HepG2 (cell line): ENCODE measurements around the gene ANAPC2. TPM values are rescaled to one million over a fixed set of nuclear protein-coding genes. Genes with fewer than 3 reads are reported as not detected.

Experiments used
- AGO1 ChIP-seq: fragments of 200-400 bp; formaldehyde crosslinking; IDR thresholded peaks from 2 replicates; pipeline ENCODE4 v1.6.1; 2017; ENCODE audit warnings: mild to moderate bottlenecking, low read depth, low read length, moderate library complexity; ENCODE audit not compliant: poor library complexity, severe bottlenecking
- CREM ChIP-seq, 2 experiments: sonication (generic) in 1 of 2; formaldehyde crosslinking in 1 of 2; IDR thresholded peaks; 2 replicates each; pipeline versions ENCODE4 v1.4.0 to v1.6.1; 2016 to 2020; ENCODE audit warnings: antibody characterized with exemption in 1 of 2, mild to moderate bottlenecking in 1 of 2, missing genetic modification reagents in 1 of 2
- ELF4 ChIP-seq: sonication (generic); formaldehyde crosslinking; IDR thresholded peaks from 2 replicates; pipeline ENCODE4 v1.5.0; 2020; ENCODE audit warnings: missing genetic modification reagents, mild to moderate bottlenecking, moderate library complexity, borderline replicate concordance
- HDAC1 ChIP-seq: sonication (generic); formaldehyde crosslinking; IDR thresholded peaks from 2 replicates; pipeline ENCODE4 v1.5.1; 2020; ENCODE audit warnings: mild to moderate bottlenecking, missing genetic modification reagents
- MATR3 ChIP-seq: sonication (generic); formaldehyde crosslinking; IDR thresholded peaks from 2 replicates; pipeline ENCODE4 v1.4.0; 2020; ENCODE audit warnings: missing genetic modification reagents
- ZNF263 ChIP-seq: sonication (generic); formaldehyde crosslinking; IDR thresholded peaks from 2 replicates; pipeline ENCODE4 v1.4.0; 2020; ENCODE audit warnings: missing genetic modification reagents
- ZNF709 ChIP-seq: sonication (generic); formaldehyde crosslinking; IDR thresholded peaks from 2 replicates; pipeline ENCODE4 v1.5.0; 2020; ENCODE audit warnings: mild to moderate bottlenecking, missing genetic modification reagents
- ZNF737 ChIP-seq: sonication (generic); formaldehyde crosslinking; IDR thresholded peaks from 2 replicates; pipeline ENCODE4 v1.5.0; 2020; ENCODE audit warnings: missing genetic modification reagents, mild to moderate bottlenecking, borderline replicate concordance
- ZNF781 ChIP-seq: sonication (generic); formaldehyde crosslinking; IDR thresholded peaks from 2 replicates; pipeline ENCODE4 v1.5.1; 2020; ENCODE audit warnings: borderline replicate concordance, mild to moderate bottlenecking, missing genetic modification reagents; ENCODE audit errors: not compliant biosample characterization
- ZSCAN21 ChIP-seq: sonication (generic); formaldehyde crosslinking; IDR thresholded peaks from 2 replicates; pipeline ENCODE4 v1.8.0; 2022; ENCODE audit warnings: mild to moderate bottlenecking, missing genetic modification reagents, moderate library complexity, borderline replicate concordance
- polyA plus RNA-seq, 8 experiments: library from polyadenylated mRNA; depleted of rRNA in 3 of 8; stranded (reverse) in 7 of 8; unstranded in 1 of 8; fragments of >200 nt; fragmentation: Illumina TruSeq in 4 of 8; extraction: Trizol in 4 of 8; gene quantifications; 2 replicates each; pipeline versions ENCODE4 v1.2.1 to v1.2.3, GENCODE V29; 2011 to 2016; ENCODE audit warnings: low read depth in 4 of 8, missing spikeins in 1 of 8, mixed read lengths in 1 of 8; ENCODE audit not compliant: insufficient read depth in 1 of 8
- total RNA-seq, 5 experiments: library from RNA; depleted of rRNA; stranded (reverse); fragments of >200 nt; fragmentation: Illumina TruSeq; extraction: Trizol; gene quantifications; 2 replicates each; pipeline ENCODE4 v1.2.3, GENCODE V29; 2016; ENCODE audit warnings: low read depth in 1 of 5
- TF ChIP-seq, protein P1 (sequence below): sonication (generic); formaldehyde crosslinking; IDR thresholded peaks from 2 replicates; pipeline ENCODE4 v1.5.1; 2020; ENCODE audit warnings: mild to moderate bottlenecking, missing genetic modification reagents, moderate library complexity
- TF ChIP-seq, protein P2 (sequence below): sonication (generic); formaldehyde crosslinking; IDR thresholded peaks from 2 replicates; pipeline ENCODE4 v1.4.0; 2020; ENCODE audit warnings: missing genetic modification reagents
- TF ChIP-seq, protein P3 (sequence below): sonication (generic); formaldehyde crosslinking; conservative IDR thresholded peaks from 2 replicates; pipeline ENCODE4 v1.5.0; 2020; ENCODE audit warnings: missing genetic modification reagents

ANAPC2 gene
- total and polyA plus RNA-seq, 2 of the 13 experiments (the other 11 are each of a cell fraction or from before 2014, with no cell fraction given), result 12.3 to 15.4 TPM

DNA sequence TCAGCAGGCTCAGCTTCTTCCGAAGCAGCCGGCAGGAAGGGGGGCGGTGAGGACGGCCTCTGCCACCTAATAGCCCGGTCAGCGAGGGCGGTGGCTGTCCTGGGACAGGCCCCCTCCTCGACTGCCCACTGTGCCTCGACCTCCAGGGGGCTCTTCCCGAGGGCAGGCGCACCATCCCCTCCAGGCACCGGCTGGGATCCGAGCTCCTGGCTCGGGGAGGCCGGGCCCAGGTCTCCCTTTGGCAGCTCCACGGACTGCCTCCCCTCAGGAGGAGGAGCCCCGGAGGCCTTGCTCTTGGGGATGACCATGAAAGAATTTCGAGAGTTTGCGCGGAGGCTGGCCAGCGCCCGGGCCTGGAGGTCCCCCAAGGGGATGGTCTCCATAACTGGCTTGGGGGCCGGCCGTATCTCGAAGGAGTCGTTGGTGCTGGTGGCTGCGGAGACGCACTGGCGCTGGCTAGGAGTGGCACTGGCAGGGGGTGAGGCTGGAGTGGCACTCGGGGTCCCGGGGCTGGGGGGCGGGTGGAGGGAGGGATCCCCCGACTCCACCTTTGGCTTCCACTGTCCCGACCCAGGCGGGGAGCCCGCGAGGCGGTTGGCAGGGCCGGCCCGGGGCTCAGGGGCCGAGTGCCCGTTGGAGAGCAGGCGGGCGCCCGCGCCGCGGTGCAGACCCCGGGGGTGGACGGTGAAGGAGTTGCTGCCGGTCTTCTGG, 11.2 kb upstream of the ANAPC2 start (continued):
- TF ChIP-seq, protein P1, sequence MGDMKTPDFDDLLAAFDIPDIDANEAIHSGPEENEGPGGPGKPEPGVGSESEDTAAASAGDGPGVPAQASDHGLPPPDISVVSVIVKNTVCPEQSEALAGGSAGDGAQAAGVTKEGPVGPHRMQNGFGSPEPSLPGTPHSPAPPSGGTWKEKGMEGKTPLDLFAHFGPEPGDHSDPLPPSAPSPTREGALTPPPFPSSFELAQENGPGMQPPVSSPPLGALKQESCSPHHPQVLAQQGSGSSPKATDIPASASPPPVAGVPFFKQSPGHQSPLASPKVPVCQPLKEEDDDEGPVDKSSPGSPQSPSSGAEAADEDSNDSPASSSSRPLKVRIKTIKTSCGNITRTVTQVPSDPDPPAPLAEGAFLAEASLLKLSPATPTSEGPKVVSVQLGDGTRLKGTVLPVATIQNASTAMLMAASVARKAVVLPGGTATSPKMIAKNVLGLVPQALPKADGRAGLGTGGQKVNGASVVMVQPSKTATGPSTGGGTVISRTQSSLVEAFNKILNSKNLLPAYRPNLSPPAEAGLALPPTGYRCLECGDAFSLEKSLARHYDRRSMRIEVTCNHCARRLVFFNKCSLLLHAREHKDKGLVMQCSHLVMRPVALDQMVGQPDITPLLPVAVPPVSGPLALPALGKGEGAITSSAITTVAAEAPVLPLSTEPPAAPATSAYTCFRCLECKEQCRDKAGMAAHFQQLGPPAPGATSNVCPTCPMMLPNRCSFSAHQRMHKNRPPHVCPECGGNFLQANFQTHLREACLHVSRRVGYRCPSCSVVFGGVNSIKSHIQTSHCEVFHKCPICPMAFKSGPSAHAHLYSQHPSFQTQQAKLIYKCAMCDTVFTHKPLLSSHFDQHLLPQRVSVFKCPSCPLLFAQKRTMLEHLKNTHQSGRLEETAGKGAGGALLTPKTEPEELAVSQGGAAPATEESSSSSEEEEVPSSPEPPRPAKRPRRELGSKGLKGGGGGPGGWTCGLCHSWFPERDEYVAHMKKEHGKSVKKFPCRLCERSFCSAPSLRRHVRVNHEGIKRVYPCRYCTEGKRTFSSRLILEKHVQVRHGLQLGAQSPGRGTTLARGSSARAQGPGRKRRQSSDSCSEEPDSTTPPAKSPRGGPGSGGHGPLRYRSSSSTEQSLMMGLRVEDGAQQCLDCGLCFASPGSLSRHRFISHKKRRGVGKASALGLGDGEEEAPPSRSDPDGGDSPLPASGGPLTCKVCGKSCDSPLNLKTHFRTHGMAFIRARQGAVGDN (CRISPR knock-in tag), result peak; percentile 44; the same call in 1 of the 2 replicates
- TF ChIP-seq ELF4 (CRISPR knock-in tag) (no peak), ZNF263 (peak; percentile 90), MATR3 (no peak), ZNF737 (CRISPR knock-in tag) (no peak), AGO1 (peak; percentile 25), HDAC1 (CRISPR knock-in tag) (peak; percentile 49; the same call in 1 of the 2 replicates), ZSCAN21 (no peak), ZNF781 (CRISPR knock-in tag) (no peak), CREM (IDR thresholded peaks at IDR 0.05) (no peak), CREM (CRISPR knock-in tag; IDR thresholded peaks at IDR 0.05) (no peak), ZNF709 (CRISPR knock-in tag) (0 out of 2 replicates have a peak, but pooled peaks have one; percentile 6)
- TF ChIP-seq, protein P2, sequence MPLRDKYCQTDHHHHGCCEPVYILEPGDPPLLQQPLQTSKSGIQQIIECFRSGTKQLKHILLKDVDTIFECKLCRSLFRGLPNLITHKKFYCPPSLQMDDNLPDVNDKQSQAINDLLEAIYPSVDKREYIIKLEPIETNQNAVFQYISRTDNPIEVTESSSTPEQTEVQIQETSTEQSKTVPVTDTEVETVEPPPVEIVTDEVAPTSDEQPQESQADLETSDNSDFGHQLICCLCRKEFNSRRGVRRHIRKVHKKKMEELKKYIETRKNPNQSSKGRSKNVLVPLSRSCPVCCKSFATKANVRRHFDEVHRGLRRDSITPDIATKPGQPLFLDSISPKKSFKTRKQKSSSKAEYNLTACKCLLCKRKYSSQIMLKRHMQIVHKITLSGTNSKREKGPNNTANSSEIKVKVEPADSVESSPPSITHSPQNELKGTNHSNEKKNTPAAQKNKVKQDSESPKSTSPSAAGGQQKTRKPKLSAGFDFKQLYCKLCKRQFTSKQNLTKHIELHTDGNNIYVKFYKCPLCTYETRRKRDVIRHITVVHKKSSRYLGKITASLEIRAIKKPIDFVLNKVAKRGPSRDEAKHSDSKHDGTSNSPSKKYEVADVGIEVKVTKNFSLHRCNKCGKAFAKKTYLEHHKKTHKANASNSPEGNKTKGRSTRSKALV, result no peak
- TF ChIP-seq, protein P3, sequence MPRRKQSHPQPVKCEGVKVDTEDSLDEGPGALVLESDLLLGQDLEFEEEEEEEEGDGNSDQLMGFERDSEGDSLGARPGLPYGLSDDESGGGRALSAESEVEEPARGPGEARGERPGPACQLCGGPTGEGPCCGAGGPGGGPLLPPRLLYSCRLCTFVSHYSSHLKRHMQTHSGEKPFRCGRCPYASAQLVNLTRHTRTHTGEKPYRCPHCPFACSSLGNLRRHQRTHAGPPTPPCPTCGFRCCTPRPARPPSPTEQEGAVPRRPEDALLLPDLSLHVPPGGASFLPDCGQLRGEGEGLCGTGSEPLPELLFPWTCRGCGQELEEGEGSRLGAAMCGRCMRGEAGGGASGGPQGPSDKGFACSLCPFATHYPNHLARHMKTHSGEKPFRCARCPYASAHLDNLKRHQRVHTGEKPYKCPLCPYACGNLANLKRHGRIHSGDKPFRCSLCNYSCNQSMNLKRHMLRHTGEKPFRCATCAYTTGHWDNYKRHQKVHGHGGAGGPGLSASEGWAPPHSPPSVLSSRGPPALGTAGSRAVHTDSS (CRISPR knock-in tag), result no peak
